Keratinocyte (primary cell): ENCODE measurements around the gene RFX3. TPM values are rescaled to one million over a fixed set of nuclear protein-coding genes. Genes with fewer than 3 reads are reported as not detected.

ENCODE experiments used
- DNase-seq: peaks from one replicate; pipeline ENCODE4 v3.0.0-alpha.2; 2011; ENCODE audit warnings: low read depth, missing footprints, low spot score
- FAIRE-seq: peaks from 2 replicates; lab custom pipeline; 2011; peaks lifted over from hg19 to GRCh38; lab: Jason Lieb, UNC
- H2AFZ ChIP-seq: 2 replicates; pipeline ENCODE4 v1.6.0; 2012; ENCODE audit warnings: low read length, control low read depth, inconsistent platforms; ENCODE audit not compliant: control insufficient read depth
- H3K27ac ChIP-seq: 2 replicates; pipeline ENCODE4 v1.5.1; 2011; ENCODE audit warnings: low read length; ENCODE audit not compliant: control insufficient read depth, insufficient read depth
- H3K27me3 ChIP-seq: 3 replicates; pipeline ENCODE4 v1.6.0; 2011; ENCODE audit warnings: low read length; ENCODE audit not compliant: control insufficient read depth, insufficient read depth; ENCODE audit errors: extremely low read depth
- H3K36me3 ChIP-seq, 2 experiments: 2 replicates in 1 of 2; 3 replicates in 1 of 2; pipeline ENCODE4 v1.5.1; 2011; ENCODE audit warnings: low read length in 2 of 2, mild to moderate bottlenecking in 1 of 2; ENCODE audit not compliant: control insufficient read depth in 2 of 2, insufficient read depth in 2 of 2; ENCODE audit errors: extremely low read depth in 1 of 2
- H3K4me1 ChIP-seq: 3 replicates; pipeline ENCODE4 v1.5.1; 2011; ENCODE audit warnings: low read length; ENCODE audit not compliant: control insufficient read depth, insufficient read depth; ENCODE audit errors: extremely low read depth
- H3K4me2 ChIP-seq: 3 replicates; pipeline ENCODE4 v1.6.0; 2011; ENCODE audit warnings: low read depth, low read length; ENCODE audit not compliant: control insufficient read depth, insufficient read depth; ENCODE audit errors: extremely low read depth
- H3K4me3 ChIP-seq, 3 experiments: fragments of 200-600 bp in 1 of 3; sonication (generic) in 1 of 3; 2 replicates in 2 of 3; 3 replicates in 1 of 3; pipeline ENCODE4 v1.5.1; 2011 to 2016; ENCODE audit warnings: low read length in 3 of 3, mild to moderate bottlenecking in 3 of 3, control low read depth in 2 of 3, inconsistent platforms in 1 of 3, low read depth in 1 of 3, mixed read lengths in 1 of 3, mixed run types in 1 of 3, moderate library complexity in 1 of 3; ENCODE audit not compliant: control insufficient read depth in 2 of 3, insufficient read depth in 2 of 3; ENCODE audit errors: extremely low read depth in 1 of 3
- H3K79me2 ChIP-seq: 2 replicates; pipeline ENCODE4 v1.6.0; 2012; ENCODE audit warnings: low read length; ENCODE audit not compliant: control insufficient read depth, insufficient read depth
- H3K9ac ChIP-seq: 3 replicates; pipeline ENCODE4 v1.6.0; 2011; ENCODE audit warnings: low read length; ENCODE audit not compliant: control insufficient read depth, insufficient read depth; ENCODE audit errors: extremely low read depth
- H3K9me1 ChIP-seq: 3 replicates; pipeline ENCODE4 v1.6.0; 2011; ENCODE audit warnings: low read length; ENCODE audit not compliant: control insufficient read depth, insufficient read depth; ENCODE audit errors: extremely low read depth
- H3K9me3 ChIP-seq: 2 replicates; pipeline ENCODE4 v1.5.1; 2012; ENCODE audit warnings: low read depth, low read length; ENCODE audit not compliant: control insufficient read depth
- H4K20me1 ChIP-seq: 3 replicates; pipeline ENCODE4 v1.6.0; 2011; ENCODE audit warnings: low read length; ENCODE audit not compliant: control insufficient read depth, insufficient read depth; ENCODE audit errors: extremely low read depth
- EZH2 ChIP-seq: IDR thresholded peaks from one replicate; pipeline ENCODE4 v1.6.1; 2012; ENCODE audit warnings: inconsistent platforms, mild to moderate bottlenecking, low read length, moderate library complexity
- dilution Hi-C: fragments of 300-500 bp; cut with MboI; formaldehyde crosslinking; loops from one replicate; pipeline ENCODE4 v1.7.0; 2020; ENCODE audit warnings: low sequenced_read_pairs; ENCODE audit not compliant: extremely low pct_ligation_motif_present
- polyA plus RNA-seq, 5 experiments: library from polyadenylated mRNA; depleted of rRNA in 3 of 5; stranded (reverse) in 3 of 5; stranded (forward) in 1 of 5; unstranded in 1 of 5; fragments of >200 nt; gene quantifications; 1 replicate in 1 of 5; 2 replicates in 3 of 5; 3 replicates in 1 of 5; pipeline versions ENCODE4 v1.2.1 to v1.2.3, GENCODE V29; 2011 to 2012; ENCODE audit warnings: missing spikeins in 2 of 5, low read depth in 1 of 5, low replicate concordance in 1 of 5
- TF ChIP-seq, protein P1 (sequence below), 3 experiments: IDR thresholded peaks in 1 of 3; conservative IDR thresholded peaks in 1 of 3; optimal IDR thresholded peaks in 1 of 3; 2 replicates in 2 of 3; 3 replicates in 1 of 3; pipeline versions ENCODE3 to v1.5.1; 2011; ENCODE audit warnings: low read length in 3 of 3, mild to moderate bottlenecking in 3 of 3, moderate library complexity in 2 of 3, control low read depth in 1 of 3, inconsistent platforms in 1 of 3; ENCODE audit not compliant: insufficient read depth in 2 of 3; ENCODE audit errors: extremely low read depth in 1 of 3

The RFX3 gene
- polyA plus RNA-seq, 1 donor (not counting 4 experiments of a cell fraction or from before 2014, with no cell fraction given) = 1.8 TPM

DNA sequence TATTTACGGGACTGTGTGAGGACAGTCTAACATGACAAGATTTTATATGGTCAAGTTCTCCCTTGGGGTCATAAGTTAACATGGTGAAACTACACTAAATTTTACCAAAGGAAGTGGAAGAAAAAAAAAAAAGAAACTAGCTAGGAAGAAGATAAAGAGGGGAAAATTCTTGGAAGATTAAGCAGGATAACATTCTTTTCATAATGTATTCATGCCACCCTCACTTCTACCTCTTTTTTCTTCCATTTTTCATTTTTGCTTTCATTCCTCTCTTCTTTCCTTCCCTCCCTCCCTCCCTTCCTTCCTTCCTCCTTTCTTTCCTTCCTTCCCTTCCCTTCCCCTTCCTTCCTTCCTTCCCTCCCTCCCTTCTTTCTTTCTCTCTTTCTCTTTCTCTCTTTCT is 254.6 kb downstream of the RFX3 start:
- dilution Hi-C loops = no loop called here

DNA sequence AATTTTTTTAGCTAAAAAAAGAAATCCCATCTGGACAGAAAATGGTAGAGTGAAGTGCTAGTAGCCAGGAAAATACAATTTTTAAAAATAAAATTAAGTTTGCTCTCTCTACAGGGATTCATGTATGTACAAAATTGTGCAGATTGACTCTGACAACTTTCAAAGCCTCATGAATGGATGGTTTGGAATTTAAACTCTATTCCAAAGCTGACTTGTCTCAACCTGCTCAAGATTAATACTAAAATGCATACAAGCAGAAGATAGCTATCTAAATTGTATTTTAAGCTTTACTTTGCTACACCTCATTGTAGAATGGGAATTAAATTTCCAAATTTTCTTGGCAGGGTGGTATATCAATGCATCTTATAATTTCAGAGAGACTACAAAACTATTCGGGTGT is 257.6 kb downstream of the RFX3 start:
- Histone ChIP-seq H3K27ac (no peak overlapping the region), H3K9me3 (no peaks in the 10 kb centered on the region), H3K4me3 (no peak overlapping the region), H3K9ac (no peak overlapping the region), H3K4me2 (no peak overlapping the region), H3K4me1 (peaks cover 5% of the 10 kb centered on the region), H3K27me3 (no peaks in the 10 kb centered on the region), H4K20me1 (no peaks in the 10 kb centered on the region), H3K79me2 (no peaks in the 10 kb centered on the region), H3K36me3 (no peaks in the 10 kb centered on the region), H2AFZ (no peak overlapping the region), H3K9me1 (no peaks in the 10 kb centered on the region)
- no peak for DNase-seq
- dilution Hi-C loops = no loop called here
- no peak for TF ChIP-seq EZH2
- TF ChIP-seq, protein P1, sequence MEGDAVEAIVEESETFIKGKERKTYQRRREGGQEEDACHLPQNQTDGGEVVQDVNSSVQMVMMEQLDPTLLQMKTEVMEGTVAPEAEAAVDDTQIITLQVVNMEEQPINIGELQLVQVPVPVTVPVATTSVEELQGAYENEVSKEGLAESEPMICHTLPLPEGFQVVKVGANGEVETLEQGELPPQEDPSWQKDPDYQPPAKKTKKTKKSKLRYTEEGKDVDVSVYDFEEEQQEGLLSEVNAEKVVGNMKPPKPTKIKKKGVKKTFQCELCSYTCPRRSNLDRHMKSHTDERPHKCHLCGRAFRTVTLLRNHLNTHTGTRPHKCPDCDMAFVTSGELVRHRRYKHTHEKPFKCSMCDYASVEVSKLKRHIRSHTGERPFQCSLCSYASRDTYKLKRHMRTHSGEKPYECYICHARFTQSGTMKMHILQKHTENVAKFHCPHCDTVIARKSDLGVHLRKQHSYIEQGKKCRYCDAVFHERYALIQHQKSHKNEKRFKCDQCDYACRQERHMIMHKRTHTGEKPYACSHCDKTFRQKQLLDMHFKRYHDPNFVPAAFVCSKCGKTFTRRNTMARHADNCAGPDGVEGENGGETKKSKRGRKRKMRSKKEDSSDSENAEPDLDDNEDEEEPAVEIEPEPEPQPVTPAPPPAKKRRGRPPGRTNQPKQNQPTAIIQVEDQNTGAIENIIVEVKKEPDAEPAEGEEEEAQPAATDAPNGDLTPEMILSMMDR (optimal IDR thresholded peaks at IDR 0.05 in 1 of 3, IDR thresholded peaks at IDR 0.05 in 1 of 3, conservative IDR thresholded peaks at IDR 0.05 in 1 of 3; ENCODE audit: extremely low read depth in 1 of 3, insufficient read depth in 2 of 3, low read length in 3 of 3) = no peak
- peak; percentile 5 for FAIRE-seq

More for the DNA sequence above, 254.6 kb downstream of the RFX3 start:
- FAIRE-seq (no peak), DNase-seq (no peak)
- H3K9me1 ChIP-seq = no peaks in the 10 kb centered on the region
- no peak overlapping the region for H2AFZ ChIP-seq
- H3K9me3 ChIP-seq = no peaks in the 10 kb centered on the region
- H3K79me2 ChIP-seq = no peaks in the 10 kb centered on the region
- H3K27ac ChIP-seq = no peak overlapping the region
- no peak overlapping the region for H3K4me2 ChIP-seq
- no peaks in the 10 kb centered on the region for H4K20me1 ChIP-seq
- H3K4me3 ChIP-seq = no peak overlapping the region
- H3K4me1 ChIP-seq = peaks cover 5% of the 10 kb centered on the region
- TF ChIP-seq EZH2 = no peak
- TF ChIP-seq, protein P1 (optimal IDR thresholded peaks at IDR 0.05 in 1 of 3, IDR thresholded peaks at IDR 0.05 in 1 of 3, conservative IDR thresholded peaks at IDR 0.05 in 1 of 3; ENCODE audit: extremely low read depth in 1 of 3, insufficient read depth in 2 of 3, low read length in 3 of 3) = no peak
- no peak overlapping the region for H3K9ac ChIP-seq
- no peaks in the 10 kb centered on the region for H3K27me3 ChIP-seq
- H3K36me3 ChIP-seq = no peaks in the 10 kb centered on the region
